Progenitor cell of endocrine pancreas (in vitro differentiated cells): ENCODE measurements around the gene ITIH1. TPM values are rescaled to one million over a fixed set of nuclear protein-coding genes. Genes with fewer than 3 reads are reported as not detected.

Experiments
- DNase-seq: peaks from one replicate; pipeline ENCODE4 v3.0.0; 2021; ENCODE audit warnings: low spot score; ENCODE audit not compliant: unreplicated experiment
- H3K27ac Mint-ChIP-seq: 2 replicates; pipeline ENCODE4 v1.8.0; 2021; ENCODE audit warnings: mild to moderate bottlenecking, moderate library complexity, mixed read lengths
- H3K27me3 Mint-ChIP-seq: 2 replicates; pipeline ENCODE4 v1.8.0; 2021; ENCODE audit warnings: mixed read lengths
- H3K36me3 Mint-ChIP-seq: 2 replicates; pipeline ENCODE4 v1.8.0; 2022; ENCODE audit warnings: mixed read lengths; ENCODE audit not compliant: insufficient read depth
- H3K4me1 Mint-ChIP-seq: 2 replicates; pipeline ENCODE4 v1.8.0; 2021; ENCODE audit warnings: low read depth, mixed read lengths
- H3K4me3 Mint-ChIP-seq: 2 replicates; pipeline ENCODE4 v1.8.0; 2021; ENCODE audit warnings: low read depth, mild to moderate bottlenecking, moderate library complexity, mixed read lengths
- H3K9me3 Mint-ChIP-seq: 2 replicates; pipeline ENCODE4 v1.8.0; 2021; ENCODE audit warnings: low read depth, mixed read lengths
- total RNA-seq: library from RNA; stranded (reverse); gene quantifications from 2 replicates; pipeline ENCODE4 v1.2.1, GENCODE V29; 2021
- TF ChIP-seq, protein P1 (sequence below): fragments of 200-600 bp; sonication (generic); IDR thresholded peaks from one replicate; pipeline ENCODE4 v1.5.0; 2021; ENCODE audit warnings: antibody characterized with exemption, mild to moderate bottlenecking; ENCODE audit not compliant: unreplicated experiment

Gene ITIH1
- total RNA-seq, 1 donor from 2014 or later, result 14.1 TPM

DNA sequence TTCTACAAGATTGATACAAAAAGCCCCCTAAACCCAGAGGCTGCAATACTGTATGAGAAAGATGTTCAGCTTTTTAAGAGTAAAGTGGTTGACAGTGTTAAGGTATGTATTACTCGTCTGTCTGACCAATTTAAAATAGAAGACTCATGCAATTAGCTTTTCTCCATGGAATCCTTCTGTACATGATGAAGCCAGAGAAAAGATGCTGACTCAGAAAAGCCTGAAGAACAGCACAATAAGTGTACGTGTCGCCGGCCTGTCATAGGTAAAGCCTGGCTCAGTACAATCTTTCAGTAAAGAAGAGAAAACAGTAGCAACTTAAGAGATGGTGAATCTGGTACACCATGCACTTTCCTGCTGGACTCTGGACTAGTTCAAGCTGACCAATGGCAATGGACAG, 23.0 kb upstream of the ITIH1 start:
- Mint-ChIP-seq H3K27ac (no peak overlapping the region), H3K4me3 (no peak overlapping the region), H3K36me3 (peaks cover 45% of the 10 kb centered on the region), H3K27me3 (no peaks in the 10 kb centered on the region), H3K4me1 (no peaks in the 10 kb centered on the region), H3K9me3 (peaks cover 3% of the 10 kb centered on the region)
- TF ChIP-seq, protein P1, sequence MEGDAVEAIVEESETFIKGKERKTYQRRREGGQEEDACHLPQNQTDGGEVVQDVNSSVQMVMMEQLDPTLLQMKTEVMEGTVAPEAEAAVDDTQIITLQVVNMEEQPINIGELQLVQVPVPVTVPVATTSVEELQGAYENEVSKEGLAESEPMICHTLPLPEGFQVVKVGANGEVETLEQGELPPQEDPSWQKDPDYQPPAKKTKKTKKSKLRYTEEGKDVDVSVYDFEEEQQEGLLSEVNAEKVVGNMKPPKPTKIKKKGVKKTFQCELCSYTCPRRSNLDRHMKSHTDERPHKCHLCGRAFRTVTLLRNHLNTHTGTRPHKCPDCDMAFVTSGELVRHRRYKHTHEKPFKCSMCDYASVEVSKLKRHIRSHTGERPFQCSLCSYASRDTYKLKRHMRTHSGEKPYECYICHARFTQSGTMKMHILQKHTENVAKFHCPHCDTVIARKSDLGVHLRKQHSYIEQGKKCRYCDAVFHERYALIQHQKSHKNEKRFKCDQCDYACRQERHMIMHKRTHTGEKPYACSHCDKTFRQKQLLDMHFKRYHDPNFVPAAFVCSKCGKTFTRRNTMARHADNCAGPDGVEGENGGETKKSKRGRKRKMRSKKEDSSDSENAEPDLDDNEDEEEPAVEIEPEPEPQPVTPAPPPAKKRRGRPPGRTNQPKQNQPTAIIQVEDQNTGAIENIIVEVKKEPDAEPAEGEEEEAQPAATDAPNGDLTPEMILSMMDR, result no peak
- DNase-seq, result no peak

DNA sequence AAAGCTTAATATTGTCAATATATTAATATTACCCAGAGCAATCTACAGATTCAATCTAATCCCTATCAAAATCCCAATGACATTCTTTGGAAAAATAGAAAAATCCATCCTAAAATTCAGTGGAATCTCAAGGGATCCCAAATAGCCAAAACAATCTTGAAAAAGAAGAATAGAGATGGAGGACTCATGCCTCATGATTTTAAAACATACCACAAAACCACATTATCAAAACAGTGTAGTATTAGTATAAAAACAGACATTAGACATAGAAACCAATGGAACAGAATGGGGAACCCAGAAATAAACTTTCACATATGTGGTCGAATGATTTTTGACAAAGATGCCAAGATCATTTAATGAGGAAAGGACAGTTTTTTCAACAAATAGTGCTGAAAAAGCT, 21.3 kb upstream of the ITIH1 start:
- Mint-ChIP-seq H3K4me1 (no peaks in the 10 kb centered on the region), H3K4me3 (no peak overlapping the region), H3K36me3 (peaks cover 45% of the 10 kb centered on the region), H3K27me3 (no peaks in the 10 kb centered on the region), H3K9me3 (peaks cover 3% of the 10 kb centered on the region), H3K27ac (no peak overlapping the region)
- DNase-seq, result no peak
- TF ChIP-seq, protein P1, result no peak

DNA sequence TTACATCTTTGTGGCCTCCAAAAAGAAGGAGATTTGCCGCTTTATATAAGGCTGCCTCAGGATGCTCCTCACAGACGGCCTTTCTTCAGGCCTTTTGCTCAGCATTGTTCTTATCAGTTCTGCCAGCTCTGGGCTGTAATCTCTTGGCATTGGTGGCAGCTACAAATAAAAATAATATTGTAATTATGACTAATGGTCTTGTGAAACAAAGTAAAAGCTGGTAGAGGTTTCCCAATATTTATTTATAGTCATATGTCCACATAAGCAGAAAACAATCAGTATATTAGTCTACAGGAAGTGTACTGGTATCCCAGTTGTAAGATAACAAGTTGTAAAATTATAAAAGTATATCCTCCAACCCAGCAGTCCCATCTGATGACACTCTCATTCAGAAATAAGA, 13.9 kb upstream of the ITIH1 start:
- H3K4me1 Mint-ChIP-seq, result no peaks in the 10 kb centered on the region
- no peak for DNase-seq
- TF ChIP-seq, protein P1, result no peak
- H3K9me3 Mint-ChIP-seq, result no peaks in the 10 kb centered on the region
- H3K27me3 Mint-ChIP-seq, result no peaks in the 10 kb centered on the region
- peaks cover 20% of the 10 kb centered on the region for H3K36me3 Mint-ChIP-seq
- no peak overlapping the region for H3K27ac Mint-ChIP-seq
- no peak overlapping the region for H3K4me3 Mint-ChIP-seq

DNA sequence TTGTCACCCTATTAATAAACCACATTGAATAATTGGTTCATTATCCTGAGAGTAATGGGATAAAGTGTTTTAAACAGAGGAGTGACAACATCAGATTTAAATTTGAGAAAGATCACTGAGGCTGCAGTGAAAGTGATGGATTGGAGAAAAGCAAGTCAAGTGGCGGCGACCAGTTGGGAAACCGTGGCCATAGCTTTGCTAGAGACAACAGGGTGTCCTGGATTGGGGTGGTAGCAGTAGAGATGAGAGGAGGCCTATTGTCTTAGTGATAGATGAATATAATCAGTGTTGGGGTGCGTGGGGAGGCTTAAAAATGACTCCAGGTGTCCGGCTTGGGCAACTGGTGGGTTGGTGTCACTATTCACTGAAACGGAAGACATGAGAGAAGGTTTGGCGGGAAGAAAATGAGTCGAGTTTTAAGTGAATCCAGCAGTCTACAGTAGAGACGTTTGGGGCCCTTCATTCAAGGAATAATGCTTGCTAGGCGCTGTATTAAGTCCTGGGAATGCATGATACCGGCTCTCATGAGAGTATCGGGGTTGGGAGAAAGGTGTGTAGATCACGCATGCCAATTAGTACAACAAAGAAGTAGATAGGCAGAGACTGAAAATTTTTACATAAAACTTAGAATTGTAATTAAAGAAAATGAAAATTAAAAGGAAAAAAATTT, 7.5 kb upstream of the ITIH1 start:
- Mint-ChIP-seq H3K4me3 (peak overlapping the region; percentile 92), H3K4me1 (peaks cover 14% of the 10 kb centered on the region), H3K27me3 (no peaks in the 10 kb centered on the region), H3K9me3 (no peaks in the 10 kb centered on the region), H3K36me3 (peaks cover 6% of the 10 kb centered on the region), H3K27ac (peak overlapping the region; percentile 90)
- no peak for DNase-seq
- TF ChIP-seq, protein P1, result no peak

DNA sequence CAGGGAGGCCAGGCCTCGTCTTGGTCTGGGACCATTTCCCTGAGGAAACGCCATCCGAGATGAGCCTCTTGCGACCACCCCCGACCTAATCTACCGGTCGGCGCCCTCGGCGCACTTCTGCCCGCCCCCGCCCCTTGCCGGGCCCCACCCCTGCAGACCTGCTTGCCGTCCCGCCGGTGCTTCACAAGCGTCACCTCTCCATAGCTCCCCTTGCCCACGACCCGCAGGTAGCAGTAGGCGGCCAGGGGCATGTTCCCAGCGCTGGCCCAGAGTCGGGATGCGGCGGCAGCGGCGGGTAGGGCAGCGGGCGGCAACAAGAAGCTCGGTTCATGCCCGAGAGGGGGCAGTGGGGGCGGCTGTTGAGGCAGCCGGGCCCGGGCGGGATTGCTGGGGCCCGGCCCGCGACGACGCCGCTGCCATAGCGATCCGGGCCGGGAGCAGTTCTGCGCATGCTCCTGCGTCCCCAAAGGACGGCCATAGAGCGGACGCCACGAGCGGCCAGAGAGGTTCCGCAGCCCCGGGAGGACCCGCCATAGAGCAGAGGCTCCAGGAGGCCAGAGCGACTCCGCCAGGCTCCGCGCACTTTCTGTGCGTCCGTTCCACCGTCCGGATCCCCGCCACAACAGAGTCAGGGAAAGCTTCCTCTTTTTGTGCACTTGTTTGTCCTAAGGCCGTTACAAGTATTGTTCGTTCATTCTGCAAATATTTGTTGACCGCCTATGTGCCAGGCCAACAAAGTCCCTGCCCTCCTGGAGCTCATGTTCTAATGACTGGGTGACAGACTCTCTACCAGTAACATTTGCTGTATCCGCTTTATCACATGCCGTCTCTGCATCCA, 6.7 kb upstream of the ITIH1 start, which contains the start of gene NEK4:
Gene NEK4 (minus strand): TSS at position 445 of the 838 bp plus-strand sequence. CDS start 194 bp downstream, at position 251.
- peak; percentile 85 for DNase-seq
- no peaks in the 10 kb centered on the region for H3K27me3 Mint-ChIP-seq
- H3K4me1 Mint-ChIP-seq, result peaks cover 20% of the 10 kb centered on the region
- peak within 1 kb of the TSS; percentile 92 for H3K4me3 Mint-ChIP-seq
- TF ChIP-seq, protein P1, result no peak
- no peaks in the 10 kb centered on the region for H3K9me3 Mint-ChIP-seq
- H3K27ac Mint-ChIP-seq, result peak within 1 kb of the TSS; percentile 99
- H3K36me3 Mint-ChIP-seq, result peaks cover 2% of the 10 kb centered on the region
